Measurements from ENCODE around the gene NFKBIB.

DNA sequence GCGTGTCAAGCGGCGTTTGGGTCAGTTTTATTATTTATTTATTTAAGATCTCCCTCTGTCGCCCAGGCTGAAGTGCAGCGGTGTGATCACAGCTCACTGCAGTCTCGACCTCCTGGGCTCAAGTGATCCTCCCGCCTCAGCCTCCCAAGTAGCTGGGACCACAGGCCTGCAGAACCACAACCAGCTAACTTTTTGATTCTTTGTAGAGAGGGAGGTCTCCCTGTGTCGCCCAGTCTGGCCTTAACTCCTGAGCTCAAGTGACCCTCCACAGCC lies 31.7 kb downstream of the NFKBIB start:
- TF ChIP-seq, protein P1, sequence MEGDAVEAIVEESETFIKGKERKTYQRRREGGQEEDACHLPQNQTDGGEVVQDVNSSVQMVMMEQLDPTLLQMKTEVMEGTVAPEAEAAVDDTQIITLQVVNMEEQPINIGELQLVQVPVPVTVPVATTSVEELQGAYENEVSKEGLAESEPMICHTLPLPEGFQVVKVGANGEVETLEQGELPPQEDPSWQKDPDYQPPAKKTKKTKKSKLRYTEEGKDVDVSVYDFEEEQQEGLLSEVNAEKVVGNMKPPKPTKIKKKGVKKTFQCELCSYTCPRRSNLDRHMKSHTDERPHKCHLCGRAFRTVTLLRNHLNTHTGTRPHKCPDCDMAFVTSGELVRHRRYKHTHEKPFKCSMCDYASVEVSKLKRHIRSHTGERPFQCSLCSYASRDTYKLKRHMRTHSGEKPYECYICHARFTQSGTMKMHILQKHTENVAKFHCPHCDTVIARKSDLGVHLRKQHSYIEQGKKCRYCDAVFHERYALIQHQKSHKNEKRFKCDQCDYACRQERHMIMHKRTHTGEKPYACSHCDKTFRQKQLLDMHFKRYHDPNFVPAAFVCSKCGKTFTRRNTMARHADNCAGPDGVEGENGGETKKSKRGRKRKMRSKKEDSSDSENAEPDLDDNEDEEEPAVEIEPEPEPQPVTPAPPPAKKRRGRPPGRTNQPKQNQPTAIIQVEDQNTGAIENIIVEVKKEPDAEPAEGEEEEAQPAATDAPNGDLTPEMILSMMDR (conservative IDR thresholded peaks at IDR 0.05 in 1 of 2, IDR thresholded peaks at IDR 0.05 in 1 of 2; ENCODE audit: extremely low read depth in 1 of 2, insufficient read depth in 1 of 2, low read depth in 1 of 2, low read length in 2 of 2), result no peak
- no peak for TF ChIP-seq EZH2 (IDR thresholded peaks at IDR 0.05; ENCODE audit: borderline replicate concordance, low read length)
